Suppressor macrophage (primary cell): ENCODE measurements around the gene NGB.
"Not testable (repeated sequence)": the region's sequence is repeated elsewhere in the genome, so short reads cannot be mapped to it uniquely, and the experiment has no call there.

Experiments
- DNase-seq, 4 experiments: peaks; one replicate each; pipeline ENCODE4 v3.0.0-alpha.2; 2020 to 2022
- total RNA-seq, 17 experiments: gene quantifications; one replicate each; lab custom pipeline; 2026; ENCODE audit warnings: mixed read lengths in 6 of 17, inconsistent platforms in 3 of 17; lab: John Stamatoyannopoulos, UW

Gene NGB
- total RNA-seq = 0 to 0.88 (median 0) reads per million in 17 experiments

DNA sequence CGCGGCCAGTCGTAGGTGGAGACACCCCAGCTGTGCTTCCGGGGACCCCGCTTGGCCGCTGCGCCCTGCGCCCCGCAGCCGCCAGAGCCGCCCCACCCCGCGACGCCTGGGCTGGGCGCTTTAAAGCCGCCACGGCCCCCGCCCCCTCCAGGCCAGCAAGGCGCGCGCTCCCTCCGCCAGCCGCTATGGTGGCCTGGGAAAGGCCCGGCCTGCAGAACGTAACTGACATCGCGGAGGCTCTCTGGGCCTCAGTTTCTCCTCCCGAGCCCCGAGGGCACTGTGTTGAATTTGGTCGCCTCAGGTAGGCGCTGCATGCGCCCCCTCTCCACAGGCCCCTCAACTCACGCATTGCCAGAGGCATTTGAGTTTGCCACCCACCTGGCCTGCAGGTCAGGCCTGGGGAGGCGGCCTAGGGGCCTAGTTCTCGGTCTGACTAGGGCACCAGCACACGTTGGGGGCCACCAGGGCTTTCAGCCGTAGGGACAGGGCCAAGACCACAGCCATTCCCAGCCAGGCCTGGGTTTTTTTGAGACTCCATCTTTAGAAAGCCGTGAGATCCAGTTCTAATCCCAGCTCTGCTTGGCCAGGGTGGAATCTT is at the start of gene NGB:
Gene NGB, minus strand, starts transcription at position 94 of the 598 bp plus-strand sequence. CDS start 269 bp downstream, outside the sequence.
- DNase-seq = no peak

DNA sequence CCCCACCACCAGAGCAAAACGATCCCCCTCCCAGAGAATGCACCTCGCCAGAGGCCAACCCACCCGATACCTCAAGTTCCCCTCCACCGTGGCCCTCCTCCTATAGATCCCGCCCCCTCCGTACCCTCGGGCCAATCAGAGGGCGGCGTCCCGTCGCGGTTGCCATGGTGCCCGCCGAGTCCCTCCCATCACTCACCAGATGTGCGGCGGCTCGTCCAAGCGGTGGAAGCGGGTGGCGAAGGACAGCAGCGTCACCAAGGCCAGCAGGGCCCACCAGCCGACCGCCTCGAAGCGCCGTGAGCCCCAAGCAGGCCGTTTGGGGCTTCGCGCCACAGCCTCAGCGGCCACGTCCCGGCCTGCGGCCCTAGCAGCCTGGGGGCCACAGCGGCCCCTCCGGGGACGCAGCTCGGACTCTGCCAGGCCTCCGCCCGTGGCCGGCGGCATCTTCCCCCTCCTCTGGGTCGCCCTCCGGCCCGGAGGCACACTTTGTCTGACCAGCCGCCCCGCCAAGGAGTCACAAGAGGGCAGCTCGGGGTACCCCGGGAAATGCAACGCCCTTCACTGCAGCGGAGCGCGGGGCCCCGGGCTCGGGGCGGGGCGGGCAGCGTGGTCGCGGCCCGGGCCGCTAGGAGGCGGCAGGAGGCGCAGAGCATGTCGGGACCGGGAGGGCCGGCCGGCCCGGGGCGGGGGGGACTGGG is 49.4 kb upstream of the NGB start, which contains the start of gene POMT2:
Gene POMT2, minus strand, starts transcription at position 646 of the 698 bp plus-strand sequence. Its CDS starts 202 bp downstream, at position 444.
- peak; percentile 95 to 97 (median 96) for DNase-seq

DNA sequence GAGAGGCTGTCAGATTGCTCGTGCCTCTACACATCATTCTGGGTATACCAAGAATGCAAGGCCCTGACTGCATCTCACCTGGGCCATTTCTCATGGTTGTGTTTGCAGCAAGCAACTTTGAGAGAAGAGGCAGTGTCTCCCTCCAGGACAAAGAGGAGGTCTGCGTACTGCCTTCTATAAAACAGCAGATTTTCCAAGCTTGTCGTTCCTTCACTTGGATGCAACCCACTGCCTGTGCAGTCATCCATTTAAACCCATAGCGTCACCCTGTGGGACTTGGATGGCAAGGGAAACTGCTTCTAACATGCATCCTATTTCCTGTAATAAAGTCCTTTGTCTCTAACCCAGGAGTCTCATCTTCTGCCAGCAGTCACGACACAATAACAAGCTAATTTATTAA is 48.4 kb upstream of the NGB start:
- no peak for DNase-seq

GRCh38 chr14:77318756-77319155 is 47.8 kb upstream of the NGB start:
- DNase-seq = not testable (repeated sequence)

GRCh38 chr14:77318006-77318553 is 47.1 kb upstream of the NGB start:
- no peak for DNase-seq

DNA sequence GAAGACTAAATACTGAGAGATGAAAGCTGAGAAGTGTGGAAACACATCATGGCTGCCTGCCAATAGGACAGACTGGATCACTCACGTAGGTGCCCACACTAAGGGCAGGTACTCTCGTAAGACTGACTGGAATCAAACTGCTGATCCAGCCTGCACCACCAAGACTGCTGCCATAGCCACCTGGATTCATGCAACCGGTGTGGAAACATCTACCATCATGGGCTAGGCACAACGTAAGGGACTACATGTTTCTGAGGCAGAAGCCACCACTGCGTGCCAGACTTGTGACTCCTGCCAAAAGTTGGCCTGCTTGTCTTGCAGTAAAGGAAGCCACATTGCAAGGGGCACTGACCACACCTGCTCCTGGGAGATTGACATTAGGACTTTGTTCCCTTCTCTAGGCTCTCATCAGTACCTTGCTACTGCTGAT is 45.9 kb upstream of the NGB start:
- DNase-seq = no peak

DNA sequence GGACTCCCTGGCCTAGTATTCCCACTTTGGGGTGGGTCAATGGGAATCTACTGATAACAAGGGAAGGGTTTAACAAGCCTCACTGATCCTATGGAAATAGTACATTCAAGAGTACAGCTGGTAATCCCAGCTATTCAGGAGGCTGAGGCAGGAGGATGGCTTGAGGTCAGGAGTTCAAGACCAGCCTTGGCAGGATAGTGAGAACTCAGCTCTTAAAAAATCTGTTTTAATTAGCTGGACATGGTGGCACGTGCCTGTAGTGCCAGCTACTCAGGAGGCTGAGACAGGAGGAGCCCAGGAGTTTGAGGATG is 45.1 kb upstream of the NGB start:
- no peak for DNase-seq

DNA sequence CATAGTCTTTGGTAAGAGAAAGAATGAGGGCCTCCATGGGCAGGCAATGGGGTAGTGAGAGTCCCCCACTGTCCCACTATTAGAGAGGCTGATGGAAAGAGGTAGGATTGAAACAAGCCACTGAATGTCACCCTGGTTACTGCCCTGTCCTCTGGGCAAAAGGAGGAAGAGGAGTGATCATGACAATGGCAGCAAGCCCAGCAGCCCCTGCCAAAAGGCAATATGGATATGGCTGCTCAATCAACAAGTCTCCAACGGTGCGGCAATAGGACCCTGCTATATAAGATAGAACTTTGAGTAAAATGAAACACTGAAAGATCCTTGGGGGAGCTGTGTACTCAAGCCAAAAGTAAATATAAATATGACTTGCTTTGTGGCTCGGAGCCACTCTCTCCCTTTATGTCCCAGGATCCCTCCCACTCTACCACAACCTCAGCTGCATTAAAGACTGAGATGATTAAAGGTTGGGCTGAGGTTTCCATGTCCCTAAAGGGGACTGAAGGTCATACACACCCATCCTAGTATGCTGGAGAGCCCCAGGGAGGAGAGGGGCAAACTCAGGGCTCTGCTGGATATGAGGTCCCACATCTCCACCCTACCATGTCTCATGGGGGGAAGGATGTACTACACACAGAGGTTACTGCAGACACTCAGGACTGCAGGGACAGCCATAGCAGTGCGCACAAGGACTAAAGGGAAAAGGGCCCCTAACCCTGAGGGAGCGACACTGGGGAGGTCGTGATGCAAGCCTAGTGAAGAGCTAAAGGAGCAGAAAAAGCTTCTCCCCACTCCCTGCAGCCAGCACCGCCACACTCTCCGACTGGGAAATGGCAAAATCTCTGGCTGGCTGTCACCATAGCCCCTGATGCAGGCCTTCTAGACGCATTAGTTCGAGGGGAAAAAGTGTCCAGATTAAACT is 43.8 kb upstream of the NGB start:
- DNase-seq = no peak

DNA sequence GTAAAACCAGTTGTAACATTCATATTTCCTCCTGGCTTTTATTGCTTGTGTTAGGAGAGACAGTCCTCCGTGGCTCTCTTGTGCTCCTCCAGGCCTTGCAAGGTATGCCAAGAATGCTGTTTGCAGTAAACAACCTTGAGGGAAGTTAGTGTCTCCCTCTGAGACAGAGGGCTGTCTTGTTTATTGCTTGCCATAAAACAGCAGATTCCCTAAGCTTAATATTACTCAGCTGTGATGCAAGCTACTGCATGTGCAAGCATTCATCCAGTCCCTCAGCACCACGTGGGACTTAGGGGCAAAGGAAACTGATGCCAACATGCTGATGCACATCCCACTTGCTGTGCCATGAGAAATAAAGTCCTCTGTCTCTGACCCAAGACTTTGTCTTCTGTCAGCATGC is 43.0 kb upstream of the NGB start:
- peak; percentile 50 to 81 (median 64) for DNase-seq

GRCh38 chr14:77313371-77313770 is 42.4 kb upstream of the NGB start:
- DNase-seq = no peak

GRCh38 chr14:77311217-77311616 is 40.2 kb upstream of the NGB start:
- no peak for DNase-seq

- no peak for DNase-seq
These were observed 39.0 kb upstream of the NGB start for GRCh38 chr14:77310026-77310425.

DNA sequence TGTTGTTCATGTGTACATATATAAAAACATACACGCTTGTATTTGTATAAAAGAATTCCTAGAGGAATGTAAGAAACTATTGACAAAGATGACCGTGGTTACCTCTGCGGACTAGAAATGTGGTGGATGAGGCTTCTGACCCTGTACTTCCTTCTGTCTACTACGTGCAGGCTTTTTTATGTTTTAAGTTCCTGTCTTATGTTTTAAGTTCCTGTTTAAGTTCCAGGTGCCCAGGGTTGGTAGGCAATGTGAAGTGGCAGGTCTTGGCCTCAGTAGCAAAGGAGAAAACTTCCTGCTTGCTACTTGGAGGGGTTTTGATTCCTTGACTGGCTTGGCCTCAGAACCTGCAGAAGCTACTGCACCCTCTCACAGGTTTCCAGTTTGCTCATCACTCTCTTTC is 38.1 kb upstream of the NGB start:
- DNase-seq = peak in 3 of 4 experiments; percentile 15 to 39 (median 34)

DNA sequence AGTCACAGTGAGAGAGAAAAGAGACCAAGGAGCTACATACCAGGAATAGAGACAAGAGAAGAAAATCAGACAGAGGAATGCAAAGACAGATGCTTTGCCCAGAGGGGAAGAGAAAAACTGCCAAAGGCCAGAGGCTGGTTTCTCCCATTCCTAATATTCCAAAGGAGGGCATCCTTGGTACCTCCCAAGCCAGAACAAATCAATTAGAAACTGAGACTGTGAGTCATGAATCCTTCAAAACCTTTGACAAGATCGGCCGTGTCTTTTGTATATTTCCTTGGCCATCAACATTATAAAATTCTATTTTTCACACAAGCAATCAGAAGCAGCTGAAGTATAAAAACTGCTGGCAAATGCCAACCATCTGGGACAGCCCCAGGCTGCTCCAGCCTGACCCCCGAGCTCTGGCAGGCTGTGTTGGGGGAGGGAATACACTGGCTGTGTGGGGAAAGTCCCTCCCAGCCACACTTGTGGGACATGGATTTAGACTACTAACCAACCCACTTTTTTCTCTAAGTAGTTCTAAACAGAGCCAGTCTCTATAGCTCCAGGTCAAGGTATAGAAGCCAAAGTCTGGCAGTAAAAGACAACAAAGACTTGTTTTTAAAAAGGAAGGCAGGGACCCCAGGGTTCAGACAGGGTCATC is 36.0 kb upstream of the NGB start:
- DNase-seq = no peak

- DNase-seq = peak in 3 of 4 experiments; percentile 32 to 61 (median 52)
These were observed 35.4 kb upstream of the NGB start for GRCh38 chr14:77306416-77306815.

DNA sequence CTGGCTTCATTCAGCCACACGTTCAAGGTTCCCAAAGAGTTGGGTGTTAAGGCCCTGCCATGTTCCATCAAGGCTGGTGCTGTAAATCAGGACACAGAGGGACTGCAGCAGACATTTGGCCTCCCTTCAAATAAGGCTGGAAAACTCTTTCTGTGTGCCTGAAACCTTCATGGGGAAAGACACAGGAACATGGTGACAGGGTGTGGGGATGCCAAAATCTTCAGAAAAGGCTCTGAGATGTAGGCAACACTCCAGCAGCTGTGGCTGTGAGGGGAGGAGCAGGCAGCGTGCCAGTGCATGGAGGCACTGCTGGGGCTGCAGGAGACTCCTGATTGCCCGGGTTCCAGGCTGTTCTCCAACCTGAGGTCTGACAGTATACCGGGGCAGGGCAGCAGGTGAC is 34.7 kb upstream of the NGB start:
- no peak for DNase-seq

DNA sequence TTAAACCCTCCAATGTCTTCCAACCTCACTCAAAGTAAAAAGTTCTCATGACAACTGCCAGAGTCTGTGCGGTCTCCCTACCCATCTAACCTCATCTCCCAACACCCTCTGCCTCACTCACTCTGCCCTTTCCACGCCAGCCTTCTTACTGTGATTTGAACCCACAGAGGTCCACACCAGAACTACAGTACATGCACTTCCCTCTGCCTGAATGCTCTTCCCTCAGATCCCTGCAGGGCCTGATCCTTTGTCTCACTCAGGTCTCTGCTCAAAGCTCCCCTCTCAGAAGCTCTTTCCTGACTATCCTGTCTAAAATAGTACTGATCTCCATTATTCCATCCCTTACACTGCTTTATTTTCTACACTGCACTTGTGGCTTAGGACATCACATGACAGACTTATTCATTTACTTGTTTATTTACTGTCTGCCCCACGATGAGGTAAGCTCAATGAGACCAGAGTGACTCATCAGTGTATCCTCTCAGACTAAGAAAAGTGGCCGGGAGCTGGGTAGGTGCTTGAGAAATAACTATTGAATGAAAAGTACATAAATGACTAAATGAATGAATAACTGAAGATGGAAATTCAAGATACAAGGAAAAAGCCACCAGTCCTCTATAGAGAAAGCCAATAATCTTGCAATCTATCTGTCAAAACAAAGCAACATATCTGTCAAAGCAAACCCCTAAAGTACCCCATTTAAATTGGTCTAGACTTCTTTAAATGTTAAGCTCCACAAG is 32.6 kb upstream of the NGB start:
- peak; percentile 71 to 89 (median 83) for DNase-seq

GRCh38 chr14:77302926-77303325 is 31.9 kb upstream of the NGB start:
- peak; percentile 26 to 64 (median 47) for DNase-seq

GRCh38 chr14:77301103-77301502 is 30.1 kb upstream of the NGB start:
- peak; percentile 81 to 91 (median 84) for DNase-seq

GRCh38 chr14:77299771-77300170 is 28.8 kb upstream of the NGB start:
- DNase-seq = no peak

DNA sequence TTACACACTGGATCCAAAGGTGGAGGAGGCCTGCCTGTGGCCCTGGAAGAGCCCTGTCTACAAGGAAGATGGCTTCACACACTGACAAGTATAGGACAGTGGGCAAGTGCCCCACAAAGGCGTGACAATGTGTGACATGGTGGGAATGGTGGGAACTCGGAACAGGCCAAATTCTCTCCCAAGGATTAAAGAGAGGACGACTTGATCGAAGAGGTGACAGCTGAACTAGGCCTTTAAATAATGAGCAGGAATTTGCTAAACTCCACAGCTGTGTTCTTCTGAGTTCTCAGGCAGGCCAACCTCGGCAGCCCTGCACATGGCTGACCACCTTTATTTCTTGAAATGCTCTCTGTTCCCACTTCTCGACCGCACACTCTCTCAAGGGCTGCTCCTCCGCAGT is 25.9 kb upstream of the NGB start:
- no peak for DNase-seq

DNA sequence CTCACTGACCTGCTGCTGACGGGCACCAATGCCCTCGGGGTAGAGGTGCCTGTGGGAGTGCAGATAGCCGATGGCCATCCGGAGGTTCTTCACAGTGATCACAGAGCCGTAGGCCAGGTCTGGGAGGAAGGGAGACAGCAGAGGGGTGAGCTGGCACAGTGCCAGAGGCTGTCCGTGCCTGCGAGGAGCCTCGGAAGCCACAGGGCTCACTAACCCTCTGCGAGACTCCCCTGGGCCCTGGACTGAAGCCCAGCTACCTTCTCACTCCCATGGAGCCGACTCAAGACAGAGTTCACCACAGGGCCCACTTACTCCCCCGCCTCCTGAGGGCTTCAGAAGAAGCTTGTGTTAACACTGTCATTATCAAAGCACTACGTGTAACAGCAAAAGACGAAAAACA is 25.1 kb upstream of the NGB start:
- no peak for DNase-seq
